WTC11 (cell line): Measurements from ENCODE around the gene LHPP. TPM values are rescaled to one million over a fixed set of nuclear protein-coding genes. Genes with fewer than 3 reads are reported as not detected.

Experiments used
- ATAC-seq: fragments of 200-7000 bp; cut with Tn5 transposase; 2 replicates; pipeline ENCODE4 v1.10.0; 2021; ENCODE audit warnings: mild to moderate bottlenecking, moderate library complexity
- CTCF ChIA-PET: fragments of 300-600 bp; sonication (Branson Sonifier 250); formaldehyde crosslinking; loops from one replicate; lab custom pipeline; 2021; ENCODE audit warnings: antibody characterized with exemption; lab: Charles Lee
- POLR2A ChIA-PET: fragments of 350-600 bp; sonication (Branson Sonifier 250); formaldehyde crosslinking; loops from one replicate; lab custom pipeline; 2021; ENCODE audit warnings: antibody characterized with exemption; lab: Charles Lee
- DNase-seq: peaks from one replicate; pipeline ENCODE4 v3.0.0; 2021; ENCODE audit warnings: low spot score
- H3K27ac Mint-ChIP-seq: 2 replicates; pipeline ENCODE4 v1.8.0; 2021; ENCODE audit warnings: mixed read lengths
- H3K27me3 Mint-ChIP-seq: 2 replicates; pipeline ENCODE4 v1.8.0; 2021; ENCODE audit warnings: low read depth, mild to moderate bottlenecking, moderate library complexity, mixed read lengths
- H3K36me3 Mint-ChIP-seq: 2 replicates; pipeline ENCODE4 v1.8.0; 2021; ENCODE audit warnings: mixed read lengths
- H3K4me1 Mint-ChIP-seq: 2 replicates; pipeline ENCODE4 v1.8.0; 2022; ENCODE audit warnings: mixed read lengths
- H3K4me3 Mint-ChIP-seq: 2 replicates; pipeline ENCODE4 v1.8.0; 2021; ENCODE audit warnings: mild to moderate bottlenecking, moderate library complexity, mixed read lengths
- H3K9me3 Mint-ChIP-seq: 2 replicates; pipeline ENCODE4 v1.8.0; 2021; ENCODE audit warnings: mixed read lengths
- FOXJ3 ChIP-seq: sonication (generic); formaldehyde crosslinking; IDR thresholded peaks from 2 replicates; pipeline ENCODE4 v1.9.0; 2021; ENCODE audit warnings: missing genetic modification reagents, mild to moderate bottlenecking, borderline replicate concordance
- RELA ChIP-seq: sonication (generic); formaldehyde crosslinking; IDR thresholded peaks from 2 replicates; pipeline ENCODE4 v1.8.1; 2022; ENCODE audit warnings: missing genetic modification reagents, mild to moderate bottlenecking, borderline replicate concordance
- total RNA-seq: library from RNA; stranded (reverse); gene quantifications from 3 replicates; pipeline ENCODE4 v1.2.3, GENCODE V29; 2021
- TF ChIP-seq, protein P1 (sequence below): fragments of 250-450 bp; sonication (Bioruptor Pico); IDR thresholded peaks from 2 replicates; pipeline ENCODE4 v1.9.0; 2021; ENCODE audit warnings: mild to moderate bottlenecking, borderline replicate concordance
- TF ChIP-seq, protein P2 (sequence below): fragments of 250-450 bp; sonication (Bioruptor Pico); conservative IDR thresholded peaks from 2 replicates; pipeline ENCODE4 v1.9.0; 2021; ENCODE audit warnings: mild to moderate bottlenecking
- TF ChIP-seq, protein P3 (sequence below): sonication (generic); formaldehyde crosslinking; IDR thresholded peaks from 2 replicates; pipeline ENCODE4 v1.8.1; 2023; ENCODE audit warnings: mild to moderate bottlenecking, missing genetic modification reagents
- TF ChIP-seq, protein P4 (sequence below): sonication (generic); formaldehyde crosslinking; IDR thresholded peaks from 2 replicates; pipeline ENCODE4 v1.8.0; 2022; ENCODE audit warnings: mild to moderate bottlenecking, missing genetic modification reagents
- TF ChIP-seq, protein P5 (sequence below): fragments of 200-600 bp; IDR thresholded peaks from 2 replicates; pipeline ENCODE4 v1.8.0; 2022; ENCODE audit warnings: antibody characterized with exemption
- TF ChIP-seq, protein P6 (sequence below): sonication (generic); formaldehyde crosslinking; IDR thresholded peaks from 2 replicates; pipeline ENCODE4 v1.8.0; 2023; ENCODE audit warnings: mild to moderate bottlenecking, missing genetic modification reagents
- TF ChIP-seq, protein P7 (sequence below): sonication (generic); formaldehyde crosslinking; IDR thresholded peaks from 2 replicates; pipeline ENCODE4 v1.8.0; 2022; ENCODE audit warnings: mild to moderate bottlenecking, missing genetic modification reagents
- TF ChIP-seq, protein P8 (sequence below): sonication (generic); formaldehyde crosslinking; IDR thresholded peaks from 2 replicates; pipeline ENCODE4 v1.8.1; 2022; ENCODE audit warnings: missing genetic modification reagents, borderline replicate concordance
- TF ChIP-seq, protein P9 (sequence below): sonication (generic); formaldehyde crosslinking; IDR thresholded peaks from 2 replicates; pipeline ENCODE4 v1.8.0; 2022; ENCODE audit warnings: mild to moderate bottlenecking, missing genetic modification reagents

LHPP gene
- total RNA-seq, 1 experiment from 2014 or later = 33.2 TPM

DNA sequence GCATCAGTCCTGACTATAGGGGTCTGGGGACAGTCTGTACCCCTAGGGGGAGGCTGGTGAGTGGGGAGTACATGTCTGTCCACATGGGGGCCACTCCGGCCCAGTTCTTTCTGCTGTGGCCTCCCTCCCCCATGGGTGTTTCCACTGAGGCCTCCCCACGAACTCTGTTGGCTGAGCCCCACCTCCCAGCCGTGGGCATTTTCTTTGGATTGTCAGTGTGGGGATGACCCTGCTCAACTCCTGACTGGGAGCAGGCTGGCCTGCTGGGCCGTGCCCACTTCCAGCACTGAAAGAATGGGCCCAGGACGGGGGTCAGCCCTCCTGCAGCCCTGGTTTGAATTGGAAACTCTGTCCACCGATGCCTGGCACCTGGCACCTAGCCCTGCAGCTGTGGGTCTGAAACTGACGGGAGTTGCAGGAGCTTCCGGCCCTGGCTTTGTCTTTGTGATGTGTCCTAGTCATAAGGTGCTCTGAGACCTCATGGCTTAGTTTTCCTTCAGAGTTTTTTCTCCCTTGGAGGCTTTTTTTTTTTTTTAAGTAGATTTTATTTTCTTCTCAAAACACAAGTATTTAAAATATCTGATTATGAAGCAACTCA is 46.5 kb downstream of the LHPP start (continued):
- TF ChIP-seq, protein P1, sequence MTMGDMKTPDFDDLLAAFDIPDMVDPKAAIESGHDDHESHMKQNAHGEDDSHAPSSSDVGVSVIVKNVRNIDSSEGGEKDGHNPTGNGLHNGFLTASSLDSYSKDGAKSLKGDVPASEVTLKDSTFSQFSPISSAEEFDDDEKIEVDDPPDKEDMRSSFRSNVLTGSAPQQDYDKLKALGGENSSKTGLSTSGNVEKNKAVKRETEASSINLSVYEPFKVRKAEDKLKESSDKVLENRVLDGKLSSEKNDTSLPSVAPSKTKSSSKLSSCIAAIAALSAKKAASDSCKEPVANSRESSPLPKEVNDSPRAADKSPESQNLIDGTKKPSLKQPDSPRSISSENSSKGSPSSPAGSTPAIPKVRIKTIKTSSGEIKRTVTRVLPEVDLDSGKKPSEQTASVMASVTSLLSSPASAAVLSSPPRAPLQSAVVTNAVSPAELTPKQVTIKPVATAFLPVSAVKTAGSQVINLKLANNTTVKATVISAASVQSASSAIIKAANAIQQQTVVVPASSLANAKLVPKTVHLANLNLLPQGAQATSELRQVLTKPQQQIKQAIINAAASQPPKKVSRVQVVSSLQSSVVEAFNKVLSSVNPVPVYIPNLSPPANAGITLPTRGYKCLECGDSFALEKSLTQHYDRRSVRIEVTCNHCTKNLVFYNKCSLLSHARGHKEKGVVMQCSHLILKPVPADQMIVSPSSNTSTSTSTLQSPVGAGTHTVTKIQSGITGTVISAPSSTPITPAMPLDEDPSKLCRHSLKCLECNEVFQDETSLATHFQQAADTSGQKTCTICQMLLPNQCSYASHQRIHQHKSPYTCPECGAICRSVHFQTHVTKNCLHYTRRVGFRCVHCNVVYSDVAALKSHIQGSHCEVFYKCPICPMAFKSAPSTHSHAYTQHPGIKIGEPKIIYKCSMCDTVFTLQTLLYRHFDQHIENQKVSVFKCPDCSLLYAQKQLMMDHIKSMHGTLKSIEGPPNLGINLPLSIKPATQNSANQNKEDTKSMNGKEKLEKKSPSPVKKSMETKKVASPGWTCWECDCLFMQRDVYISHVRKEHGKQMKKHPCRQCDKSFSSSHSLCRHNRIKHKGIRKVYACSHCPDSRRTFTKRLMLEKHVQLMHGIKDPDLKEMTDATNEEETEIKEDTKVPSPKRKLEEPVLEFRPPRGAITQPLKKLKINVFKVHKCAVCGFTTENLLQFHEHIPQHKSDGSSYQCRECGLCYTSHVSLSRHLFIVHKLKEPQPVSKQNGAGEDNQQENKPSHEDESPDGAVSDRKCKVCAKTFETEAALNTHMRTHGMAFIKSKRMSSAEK (CRISPR knock-in tag) = no peak
- TF ChIP-seq, protein P2, sequence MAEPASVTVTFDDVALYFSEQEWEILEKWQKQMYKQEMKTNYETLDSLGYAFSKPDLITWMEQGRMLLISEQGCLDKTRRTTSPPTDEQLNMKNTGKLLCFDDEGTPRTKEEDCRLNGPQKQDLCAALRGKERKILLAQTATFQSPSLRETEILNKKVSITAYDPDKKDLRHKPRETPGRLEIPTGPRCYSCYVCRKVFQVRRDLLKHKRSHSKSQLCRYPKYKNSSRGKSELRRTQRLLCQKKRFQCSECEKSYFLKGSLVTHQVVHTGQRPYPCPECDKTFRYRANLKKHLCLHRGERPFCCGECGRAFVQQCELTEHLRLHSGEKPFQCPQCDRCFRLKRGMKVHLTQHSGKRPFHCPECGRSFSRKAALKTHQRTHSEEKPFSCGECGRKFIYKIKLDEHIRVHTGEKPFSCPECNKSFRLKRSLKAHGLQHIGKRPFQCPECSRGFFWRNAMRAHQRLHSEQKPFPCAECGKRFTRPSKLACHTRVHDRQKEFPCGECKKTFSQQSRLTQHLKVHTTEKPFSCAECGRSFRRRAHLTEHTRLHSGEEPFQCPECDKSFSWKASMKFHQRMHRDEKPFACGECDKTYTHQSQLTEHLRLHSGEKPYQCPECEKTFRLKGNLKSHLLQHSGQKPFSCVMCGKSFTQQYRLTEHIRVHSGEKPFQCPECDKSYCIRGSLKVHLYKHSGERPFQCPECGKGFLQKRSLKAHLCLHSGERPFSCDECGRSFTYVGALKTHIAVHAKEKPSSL = no peak
- TF ChIP-seq, protein P3, sequence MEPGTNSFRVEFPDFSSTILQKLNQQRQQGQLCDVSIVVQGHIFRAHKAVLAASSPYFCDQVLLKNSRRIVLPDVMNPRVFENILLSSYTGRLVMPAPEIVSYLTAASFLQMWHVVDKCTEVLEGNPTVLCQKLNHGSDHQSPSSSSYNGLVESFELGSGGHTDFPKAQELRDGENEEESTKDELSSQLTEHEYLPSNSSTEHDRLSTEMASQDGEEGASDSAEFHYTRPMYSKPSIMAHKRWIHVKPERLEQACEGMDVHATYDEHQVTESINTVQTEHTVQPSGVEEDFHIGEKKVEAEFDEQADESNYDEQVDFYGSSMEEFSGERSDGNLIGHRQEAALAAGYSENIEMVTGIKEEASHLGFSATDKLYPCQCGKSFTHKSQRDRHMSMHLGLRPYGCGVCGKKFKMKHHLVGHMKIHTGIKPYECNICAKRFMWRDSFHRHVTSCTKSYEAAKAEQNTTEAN = no peak
- TF ChIP-seq, protein P4, sequence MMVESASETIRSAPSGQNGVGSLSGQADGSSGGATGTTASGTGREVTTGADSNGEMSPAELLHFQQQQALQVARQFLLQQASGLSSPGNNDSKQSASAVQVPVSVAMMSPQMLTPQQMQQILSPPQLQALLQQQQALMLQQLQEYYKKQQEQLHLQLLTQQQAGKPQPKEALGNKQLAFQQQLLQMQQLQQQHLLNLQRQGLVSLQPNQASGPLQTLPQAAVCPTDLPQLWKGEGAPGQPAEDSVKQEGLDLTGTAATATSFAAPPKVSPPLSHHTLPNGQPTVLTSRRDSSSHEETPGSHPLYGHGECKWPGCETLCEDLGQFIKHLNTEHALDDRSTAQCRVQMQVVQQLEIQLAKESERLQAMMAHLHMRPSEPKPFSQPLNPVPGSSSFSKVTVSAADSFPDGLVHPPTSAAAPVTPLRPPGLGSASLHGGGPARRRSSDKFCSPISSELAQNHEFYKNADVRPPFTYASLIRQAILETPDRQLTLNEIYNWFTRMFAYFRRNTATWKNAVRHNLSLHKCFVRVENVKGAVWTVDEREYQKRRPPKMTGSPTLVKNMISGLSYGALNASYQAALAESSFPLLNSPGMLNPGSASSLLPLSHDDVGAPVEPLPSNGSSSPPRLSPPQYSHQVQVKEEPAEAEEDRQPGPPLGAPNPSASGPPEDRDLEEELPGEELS (CRISPR knock-in tag) = no peak

DNA sequence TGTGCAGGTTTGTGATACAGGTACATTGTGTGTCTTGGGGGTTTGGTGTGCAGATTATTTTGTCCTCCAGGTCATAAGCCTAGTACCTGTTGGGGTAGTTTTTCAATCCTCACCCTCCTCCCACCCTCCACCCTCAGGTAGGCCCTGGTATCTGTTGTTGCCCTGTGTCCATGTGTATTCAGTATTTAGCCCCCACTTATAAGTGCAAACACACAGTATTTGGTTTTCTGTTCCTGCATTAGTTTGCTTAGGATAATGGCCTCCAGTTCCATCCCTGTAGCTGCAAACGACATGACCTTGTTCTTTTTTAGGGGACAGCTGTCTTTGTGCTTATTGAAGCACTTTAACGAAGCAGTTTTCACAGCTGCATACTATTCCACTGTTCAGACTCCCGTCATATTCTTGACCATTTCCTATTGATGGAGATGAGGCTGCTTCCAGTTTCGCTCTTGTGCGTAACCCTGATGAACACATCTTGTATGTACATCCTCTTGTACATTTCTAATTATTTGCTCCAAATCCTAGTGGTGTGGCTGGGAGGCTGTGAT is 47.4 kb downstream of the LHPP start:
- ATAC-seq (no peak), DNase-seq (no peak)
- Mint-ChIP-seq H3K27me3 (no peaks in the 10 kb centered on the region), H3K9me3 (no peaks in the 10 kb centered on the region; the same call in 1 of the 2 replicates), H3K4me3 (no peak overlapping the region), H3K4me1 (no peaks in the 10 kb centered on the region; the same call in 1 of the 2 replicates), H3K27ac (no peak overlapping the region), H3K36me3 (peaks cover 3% of the 10 kb centered on the region; the same call in 1 of the 2 replicates)
- TF ChIP-seq, protein P5, sequence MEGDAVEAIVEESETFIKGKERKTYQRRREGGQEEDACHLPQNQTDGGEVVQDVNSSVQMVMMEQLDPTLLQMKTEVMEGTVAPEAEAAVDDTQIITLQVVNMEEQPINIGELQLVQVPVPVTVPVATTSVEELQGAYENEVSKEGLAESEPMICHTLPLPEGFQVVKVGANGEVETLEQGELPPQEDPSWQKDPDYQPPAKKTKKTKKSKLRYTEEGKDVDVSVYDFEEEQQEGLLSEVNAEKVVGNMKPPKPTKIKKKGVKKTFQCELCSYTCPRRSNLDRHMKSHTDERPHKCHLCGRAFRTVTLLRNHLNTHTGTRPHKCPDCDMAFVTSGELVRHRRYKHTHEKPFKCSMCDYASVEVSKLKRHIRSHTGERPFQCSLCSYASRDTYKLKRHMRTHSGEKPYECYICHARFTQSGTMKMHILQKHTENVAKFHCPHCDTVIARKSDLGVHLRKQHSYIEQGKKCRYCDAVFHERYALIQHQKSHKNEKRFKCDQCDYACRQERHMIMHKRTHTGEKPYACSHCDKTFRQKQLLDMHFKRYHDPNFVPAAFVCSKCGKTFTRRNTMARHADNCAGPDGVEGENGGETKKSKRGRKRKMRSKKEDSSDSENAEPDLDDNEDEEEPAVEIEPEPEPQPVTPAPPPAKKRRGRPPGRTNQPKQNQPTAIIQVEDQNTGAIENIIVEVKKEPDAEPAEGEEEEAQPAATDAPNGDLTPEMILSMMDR = no peak
- TF ChIP-seq RELA (no peak), FOXJ3 (CRISPR knock-in tag) (no peak)
- TF ChIP-seq, protein P6, sequence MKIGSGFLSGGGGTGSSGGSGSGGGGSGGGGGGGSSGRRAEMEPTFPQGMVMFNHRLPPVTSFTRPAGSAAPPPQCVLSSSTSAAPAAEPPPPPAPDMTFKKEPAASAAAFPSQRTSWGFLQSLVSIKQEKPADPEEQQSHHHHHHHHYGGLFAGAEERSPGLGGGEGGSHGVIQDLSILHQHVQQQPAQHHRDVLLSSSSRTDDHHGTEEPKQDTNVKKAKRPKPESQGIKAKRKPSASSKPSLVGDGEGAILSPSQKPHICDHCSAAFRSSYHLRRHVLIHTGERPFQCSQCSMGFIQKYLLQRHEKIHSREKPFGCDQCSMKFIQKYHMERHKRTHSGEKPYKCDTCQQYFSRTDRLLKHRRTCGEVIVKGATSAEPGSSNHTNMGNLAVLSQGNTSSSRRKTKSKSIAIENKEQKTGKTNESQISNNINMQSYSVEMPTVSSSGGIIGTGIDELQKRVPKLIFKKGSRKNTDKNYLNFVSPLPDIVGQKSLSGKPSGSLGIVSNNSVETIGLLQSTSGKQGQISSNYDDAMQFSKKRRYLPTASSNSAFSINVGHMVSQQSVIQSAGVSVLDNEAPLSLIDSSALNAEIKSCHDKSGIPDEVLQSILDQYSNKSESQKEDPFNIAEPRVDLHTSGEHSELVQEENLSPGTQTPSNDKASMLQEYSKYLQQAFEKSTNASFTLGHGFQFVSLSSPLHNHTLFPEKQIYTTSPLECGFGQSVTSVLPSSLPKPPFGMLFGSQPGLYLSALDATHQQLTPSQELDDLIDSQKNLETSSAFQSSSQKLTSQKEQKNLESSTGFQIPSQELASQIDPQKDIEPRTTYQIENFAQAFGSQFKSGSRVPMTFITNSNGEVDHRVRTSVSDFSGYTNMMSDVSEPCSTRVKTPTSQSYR (CRISPR knock-in tag) = no peak
- TF ChIP-seq, protein P7, sequence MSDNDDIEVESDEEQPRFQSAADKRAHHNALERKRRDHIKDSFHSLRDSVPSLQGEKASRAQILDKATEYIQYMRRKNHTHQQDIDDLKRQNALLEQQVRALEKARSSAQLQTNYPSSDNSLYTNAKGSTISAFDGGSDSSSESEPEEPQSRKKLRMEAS = no peak
- TF ChIP-seq, protein P8, sequence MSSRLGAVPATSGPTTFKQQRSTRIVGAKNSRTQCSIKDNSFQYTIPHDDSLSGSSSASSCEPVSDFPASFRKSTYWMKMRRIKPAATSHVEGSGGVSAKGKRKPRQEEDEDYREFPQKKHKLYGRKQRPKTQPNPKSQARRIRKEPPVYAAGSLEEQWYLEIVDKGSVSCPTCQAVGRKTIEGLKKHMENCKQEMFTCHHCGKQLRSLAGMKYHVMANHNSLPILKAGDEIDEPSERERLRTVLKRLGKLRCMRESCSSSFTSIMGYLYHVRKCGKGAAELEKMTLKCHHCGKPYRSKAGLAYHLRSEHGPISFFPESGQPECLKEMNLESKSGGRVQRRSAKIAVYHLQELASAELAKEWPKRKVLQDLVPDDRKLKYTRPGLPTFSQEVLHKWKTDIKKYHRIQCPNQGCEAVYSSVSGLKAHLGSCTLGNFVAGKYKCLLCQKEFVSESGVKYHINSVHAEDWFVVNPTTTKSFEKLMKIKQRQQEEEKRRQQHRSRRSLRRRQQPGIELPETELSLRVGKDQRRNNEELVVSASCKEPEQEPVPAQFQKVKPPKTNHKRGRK (CRISPR knock-in tag) = no peak
- TF ChIP-seq, protein P9, sequence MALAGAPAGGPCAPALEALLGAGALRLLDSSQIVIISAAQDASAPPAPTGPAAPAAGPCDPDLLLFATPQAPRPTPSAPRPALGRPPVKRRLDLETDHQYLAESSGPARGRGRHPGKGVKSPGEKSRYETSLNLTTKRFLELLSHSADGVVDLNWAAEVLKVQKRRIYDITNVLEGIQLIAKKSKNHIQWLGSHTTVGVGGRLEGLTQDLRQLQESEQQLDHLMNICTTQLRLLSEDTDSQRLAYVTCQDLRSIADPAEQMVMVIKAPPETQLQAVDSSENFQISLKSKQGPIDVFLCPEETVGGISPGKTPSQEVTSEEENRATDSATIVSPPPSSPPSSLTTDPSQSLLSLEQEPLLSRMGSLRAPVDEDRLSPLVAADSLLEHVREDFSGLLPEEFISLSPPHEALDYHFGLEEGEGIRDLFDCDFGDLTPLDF (CRISPR knock-in tag) = no peak
- ChIA-PET CTCF (interaction anchor here (1.3 kb wide), 1 partner anchor 48 kb away, joined by 8 read pairs; the partner anchor contains the start of gene LHPP), POLR2A (no interaction called here)
